GM10266 (cell line): ENCODE measurements around the gene SEPTIN11.

Experiments used
- DNase-seq: peaks from one replicate; pipeline ENCODE4 v3.0.0; 2012; ENCODE audit errors: extremely low spot score
- TF ChIP-seq, protein P1 (sequence below): IDR thresholded peaks from 2 replicates; pipeline ENCODE4 v1.5.1; 2012; ENCODE audit warnings: mild to moderate bottlenecking, low read depth; ENCODE audit not compliant: control insufficient read depth, insufficient read depth; ENCODE audit errors: missing control alignments

Gene SEPTIN11

DNA sequence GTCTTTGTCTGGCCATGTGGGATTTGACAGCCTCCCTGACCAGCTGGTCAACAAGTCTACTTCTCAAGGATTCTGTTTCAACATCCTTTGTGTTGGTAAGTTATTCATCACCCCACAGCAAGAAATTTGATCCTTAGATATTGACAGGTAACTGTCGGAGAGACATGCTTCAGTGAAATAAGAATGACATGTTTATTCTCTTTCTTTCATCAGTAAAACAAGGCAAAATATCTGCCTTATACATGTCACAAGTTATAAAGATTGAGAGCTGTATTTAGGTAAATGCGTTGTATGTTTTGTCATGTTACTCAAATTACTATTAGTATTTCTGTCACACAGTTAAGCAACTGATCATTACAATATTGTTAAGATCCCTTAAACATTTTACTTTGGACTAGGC is 46.9 kb downstream of the SEPTIN11 start:
- no peak for DNase-seq
- TF ChIP-seq, protein P1, sequence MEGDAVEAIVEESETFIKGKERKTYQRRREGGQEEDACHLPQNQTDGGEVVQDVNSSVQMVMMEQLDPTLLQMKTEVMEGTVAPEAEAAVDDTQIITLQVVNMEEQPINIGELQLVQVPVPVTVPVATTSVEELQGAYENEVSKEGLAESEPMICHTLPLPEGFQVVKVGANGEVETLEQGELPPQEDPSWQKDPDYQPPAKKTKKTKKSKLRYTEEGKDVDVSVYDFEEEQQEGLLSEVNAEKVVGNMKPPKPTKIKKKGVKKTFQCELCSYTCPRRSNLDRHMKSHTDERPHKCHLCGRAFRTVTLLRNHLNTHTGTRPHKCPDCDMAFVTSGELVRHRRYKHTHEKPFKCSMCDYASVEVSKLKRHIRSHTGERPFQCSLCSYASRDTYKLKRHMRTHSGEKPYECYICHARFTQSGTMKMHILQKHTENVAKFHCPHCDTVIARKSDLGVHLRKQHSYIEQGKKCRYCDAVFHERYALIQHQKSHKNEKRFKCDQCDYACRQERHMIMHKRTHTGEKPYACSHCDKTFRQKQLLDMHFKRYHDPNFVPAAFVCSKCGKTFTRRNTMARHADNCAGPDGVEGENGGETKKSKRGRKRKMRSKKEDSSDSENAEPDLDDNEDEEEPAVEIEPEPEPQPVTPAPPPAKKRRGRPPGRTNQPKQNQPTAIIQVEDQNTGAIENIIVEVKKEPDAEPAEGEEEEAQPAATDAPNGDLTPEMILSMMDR, result no peak

DNA sequence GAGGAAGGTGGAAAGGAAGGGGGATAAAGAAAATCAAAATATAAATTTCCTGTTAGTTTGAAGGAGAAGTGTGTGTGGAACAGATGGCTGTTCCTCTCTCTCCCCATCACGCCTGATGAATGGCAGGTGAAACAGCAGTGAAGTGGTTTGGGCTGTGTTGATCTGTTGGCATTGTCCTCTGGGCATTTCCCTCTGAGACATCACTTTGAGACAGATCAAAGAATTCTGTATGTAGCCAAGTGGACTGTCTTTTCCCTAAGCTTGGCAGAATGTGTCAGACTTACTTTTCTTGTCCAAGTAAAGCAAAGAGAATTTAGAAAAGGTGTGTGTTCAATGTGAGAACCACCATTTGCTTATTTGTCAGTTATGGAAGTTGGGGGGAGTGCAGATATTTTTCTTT is 47.5 kb downstream of the SEPTIN11 start:
- no peak for DNase-seq
- TF ChIP-seq, protein P1, result no peak

DNA sequence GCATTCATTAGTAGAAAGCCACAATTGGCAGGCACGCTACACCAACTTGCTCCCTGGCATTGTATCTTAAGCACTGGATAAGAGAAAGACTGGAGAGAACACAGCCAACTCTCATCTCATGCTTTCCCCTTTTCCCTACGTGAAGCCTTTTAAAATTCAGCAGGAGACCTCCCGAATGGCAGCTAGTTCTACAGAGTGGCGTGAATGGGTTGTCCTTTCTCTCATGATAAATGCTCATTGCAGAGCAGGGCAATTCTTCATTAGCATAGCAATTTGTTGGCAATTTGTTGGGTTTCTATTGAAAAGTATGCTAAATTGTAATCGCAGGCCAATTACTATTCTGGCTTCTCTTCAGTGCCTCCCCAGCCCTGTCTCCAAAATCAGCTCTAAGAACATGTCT is 48.0 kb downstream of the SEPTIN11 start:
- no peak for DNase-seq
- TF ChIP-seq, protein P1, result no peak

DNA sequence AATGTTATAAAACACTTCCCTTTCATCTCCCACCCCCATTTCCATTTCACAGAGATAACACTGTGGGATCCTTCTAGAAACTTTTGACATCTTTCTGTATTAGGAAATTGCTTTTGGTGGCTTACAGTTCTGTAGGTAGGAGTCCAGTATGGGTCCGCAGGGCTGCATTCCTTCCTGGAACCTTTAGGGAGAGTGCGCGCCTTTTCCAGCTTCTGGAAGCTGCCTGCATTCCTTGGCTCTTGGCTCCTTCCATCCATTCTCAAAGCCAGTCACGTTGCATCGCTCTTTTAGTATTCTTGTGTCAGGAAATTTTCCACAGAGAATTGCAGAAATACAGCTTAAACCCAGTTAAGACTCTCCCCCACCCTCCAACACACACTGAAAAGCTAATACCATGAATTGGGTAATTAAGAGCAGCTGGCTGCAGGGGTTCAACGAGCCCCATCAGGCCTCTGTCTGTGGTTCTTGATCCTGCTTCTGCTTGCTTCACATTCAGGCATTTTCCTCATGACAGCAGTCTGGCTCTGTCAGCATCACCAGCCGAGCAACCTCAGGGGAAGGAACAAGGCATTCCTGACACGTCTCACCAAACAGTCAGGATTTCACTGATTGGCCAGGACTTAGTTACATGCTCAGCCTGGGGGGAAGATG is 48.8 kb downstream of the SEPTIN11 start:
- no peak for DNase-seq
- TF ChIP-seq, protein P1, result no peak
